K562 (cell line): Measurements from ENCODE around the gene PLXNA2. TPM values are rescaled to one million over a fixed set of nuclear protein-coding genes. Genes with fewer than 3 reads are reported as not detected.

Experiments used
- ATAC-seq: fragments of 200-7000 bp; cut with Tn5 transposase; 3 replicates; pipeline ENCODE4 v1.9.1; 2020; ENCODE audit warnings: moderate library complexity
- BruUV-seq: library from RNA; stranded (reverse); fragments of 400-500 nt; replicated peaks from 2 replicates; lab custom pipeline; 2021; lab: Mats Ljungman, UMichigan
- CTCF ChIA-PET: fragments of 300-600 bp; formaldehyde crosslinking; extraction: SDS; loops from one replicate; lab custom pipeline; 2021; ENCODE audit warnings: low intra/inter-chr PET ratio; lab: Yijun Ruan, JAX
- POLR2A ChIA-PET: fragments of 300-600, 350-650 bp; sonication (Branson Sonifier 250); formaldehyde crosslinking; extraction: SDS; loops from one replicate; lab custom pipeline; 2021; ENCODE audit warnings: antibody characterized with exemption, inconsistent platforms; lab: Yijun Ruan, JAX
- DNase-seq, 4 experiments: peaks; one replicate each; pipeline versions ENCODE4 v3.0.0 to v3.0.0-alpha.2; 2011 to 2018; ENCODE audit warnings: low spot score in 3 of 4, mixed read lengths in 3 of 4; ENCODE audit errors: extremely low read depth in 1 of 4
- FAIRE-seq: peaks from 2 replicates; lab custom pipeline; 2011; peaks lifted over from hg19 to GRCh38; lab: Jason Lieb, UNC
- H2AFZ ChIP-seq: 2 replicates; pipeline ENCODE4 v1.6.0; 2011; ENCODE audit warnings: low read depth, low read length, control low read depth, inconsistent platforms
- H3K27ac ChIP-seq: fragments of 200-600 bp; 3 replicates; pipeline ENCODE4 v1.8.0; 2011; ENCODE audit warnings: low read depth, mild to moderate bottlenecking, control low read depth, inconsistent platforms, low read length, moderate library complexity, mixed read lengths; ENCODE audit errors: extremely low read depth
- H3K27me3 ChIP-seq, 2 experiments: fragments of 300-600 bp in 1 of 2; 2 replicates in 1 of 2; 3 replicates in 1 of 2; pipeline versions ENCODE4 v1.6.0 to v1.8.0; 2011; ENCODE audit warnings: inconsistent platforms in 2 of 2, low read length in 2 of 2, mild to moderate bottlenecking in 1 of 2, mixed read lengths in 1 of 2, moderate library complexity in 1 of 2; ENCODE audit not compliant: control insufficient read depth in 2 of 2, insufficient read depth in 2 of 2
- H3K36me3 ChIP-seq: fragments of 300-600 bp; 3 replicates; pipeline ENCODE4 v1.8.0; 2011; ENCODE audit warnings: mild to moderate bottlenecking, low read length, inconsistent platforms; ENCODE audit not compliant: control insufficient read depth, insufficient read depth
- H3K4me1 ChIP-seq, 2 experiments: fragments of 200-600 bp in 1 of 2; replicated peaks in 1 of 2; 2 replicates in 1 of 2; 3 replicates in 1 of 2; pipeline versions ENCODE4 v1.5.1 to v1.8.0; 2011; ENCODE audit warnings: inconsistent platforms in 2 of 2, low read length in 2 of 2, mild to moderate bottlenecking in 1 of 2, mixed read lengths in 1 of 2, moderate library complexity in 1 of 2; ENCODE audit not compliant: control insufficient read depth in 2 of 2, insufficient read depth in 2 of 2
- H3K4me2 ChIP-seq: 2 replicates; pipeline ENCODE4 v1.6.1; 2011; ENCODE audit warnings: low read length, control low read depth, inconsistent platforms, mixed read lengths; ENCODE audit not compliant: insufficient read depth
- H3K4me3 ChIP-seq: fragments of 200-600 bp; sonication (generic), shearing (Covaris generic); 2 replicates; pipeline ENCODE4 v1.5.1; 2016; ENCODE audit warnings: control low read depth, inconsistent platforms
- H3K79me2 ChIP-seq: fragments of 200-600 bp; 3 replicates; pipeline ENCODE4 v1.8.0; 2011; ENCODE audit warnings: low read length, inconsistent platforms; ENCODE audit not compliant: control insufficient read depth, insufficient read depth
- H3K9ac ChIP-seq, 2 experiments: 2 replicates each; pipeline versions ENCODE4 v1.6.0 to v1.6.1; 2011; ENCODE audit warnings: low read depth in 2 of 2, low read length in 2 of 2, control low read depth in 1 of 2, inconsistent platforms in 1 of 2, mild to moderate bottlenecking in 1 of 2, mixed read lengths in 1 of 2; ENCODE audit not compliant: insufficient read depth in 1 of 2
- H3K9me1 ChIP-seq: one replicate; pipeline ENCODE4 v1.6.0; 2011; ENCODE audit warnings: inconsistent platforms, mild to moderate bottlenecking, low read length, moderate library complexity; ENCODE audit not compliant: control insufficient read depth, insufficient read depth
- H3K9me3 ChIP-seq: replicated peaks from 2 replicates; pipeline ENCODE4 v1.5.1; 2011; ENCODE audit warnings: low read depth, low read length, inconsistent platforms; ENCODE audit not compliant: control insufficient read depth, insufficient read depth
- H4K20me1 ChIP-seq: replicated peaks from 2 replicates; pipeline ENCODE4 v1.6.1; 2011; ENCODE audit warnings: low read length, inconsistent platforms, mixed read lengths; ENCODE audit not compliant: control insufficient read depth, insufficient read depth
- C11orf30 ChIP-seq: fragments of 450-650 bp; IDR thresholded peaks from 2 replicates; pipeline ENCODE4 v1.6.1; 2016; ENCODE audit warnings: low read depth, mild to moderate bottlenecking
- EP300 ChIP-seq: IDR thresholded peaks from 2 replicates; pipeline ENCODE4 v1.6.1; 2012; ENCODE audit warnings: low read length, improper control_type of control experiment
- HDAC8 ChIP-seq: fragments of 450-650 bp; IDR thresholded peaks from 2 replicates; pipeline ENCODE4 v1.6.1; 2016; ENCODE audit warnings: mild to moderate bottlenecking, missing genetic modification characterization, moderate library complexity, missing compliant biosample characterization
- ZNF316 ChIP-seq: fragments of 450-650 bp; IDR thresholded peaks from 2 replicates; pipeline ENCODE4 v1.6.1; 2016
- ZNF444 ChIP-seq: fragments of 250-450 bp; sonication (Bioruptor Pico); IDR thresholded peaks from 2 replicates; pipeline ENCODE4 v1.4.0; 2020; ENCODE audit warnings: mild to moderate bottlenecking, moderate library complexity
- ZNF639 ChIP-seq, 2 experiments: fragments of 200-800 bp in 1 of 2; sonication (Bioruptor generic) in 1 of 2; sonication (generic) in 1 of 2; formaldehyde crosslinking in 1 of 2; IDR thresholded peaks in 1 of 2; conservative IDR thresholded peaks in 1 of 2; 2 replicates each; pipeline versions ENCODE4 v1.5.0 to v1.6.1; 2016 to 2020; ENCODE audit warnings: missing compliant biosample characterization in 1 of 2, missing genetic modification characterization in 1 of 2, missing genetic modification reagents in 1 of 2
- WGBS: fragments of 100-300 bp; shearing (Covaris generic); methylation state at CpG from one replicate; pipeline ENCODE4 v1.1.6; 2016; ENCODE audit warnings: low coverage, mixed read lengths; ENCODE audit not compliant: insufficient coverage; ENCODE audit errors: missing lambda C conversion rate; 5-methylcytosine and 5-hydroxymethylcytosine counted together
- in situ Hi-C: fragments of 300-500 bp; cut with MboI; formaldehyde crosslinking; loops from 4 replicates; pipeline ENCODE4 v1.15.0; 2018; ENCODE audit warnings: inconsistent platforms, mixed read lengths
- intact Hi-C: fragments of 100-400 bp; cut with micrococcal nuclease; formaldehyde crosslinking; loops from 2 replicates; pipeline ENCODE4 v1.14.2; 2022
- polyA plus RNA-seq, 8 experiments: library from polyadenylated mRNA; depleted of rRNA in 4 of 8; stranded (reverse) in 5 of 8; unstranded in 3 of 8; fragments of >200 nt; fragmentation: Nextera tagmentation in 2 of 8; fragmentation: Illumina TruSeq in 1 of 8; extraction: Ambion mirVana in 2 of 8; extraction: Trizol in 1 of 8; gene quantifications; 2 replicates each; pipeline versions ENCODE4 v1.2.1 to v1.2.3, GENCODE V29; 2011 to 2014; ENCODE audit warnings: inconsistent platforms in 1 of 8, missing spikeins in 1 of 8
- total RNA-seq, 7 experiments: library from RNA; depleted of rRNA in 6 of 7; stranded (reverse); fragments of >200 nt in 6 of 7; fragmentation: Illumina TruSeq in 2 of 7; extraction: Trizol in 2 of 7; gene quantifications; 2 replicates each; pipeline versions ENCODE4 v1.2.1 to v1.2.3, GENCODE V29; 2011 to 2021; ENCODE audit warnings: low replicate concordance in 1 of 7

The PLXNA2 gene
- total and polyA plus RNA-seq, 9 of the 15 experiments (the other 6 are each of a cell fraction or from before 2014, with no cell fraction given): 0.01 to 1.3 (median 0.32) TPM

- no peak for TF ChIP-seq ZNF444 (CRISPR knock-in tag)
- TF ChIP-seq ZNF639 (CRISPR knock-in tag; conservative IDR thresholded peaks at IDR 0.05 in 1 of 2, IDR thresholded peaks at IDR 0.05 in 1 of 2): no peak
- TF ChIP-seq EP300: no peak
Observed at GRCh38 chr1:208030288-208031091, 213.7 kb downstream of the PLXNA2 start (continued).

GRCh38 chr1:208029381-208030287 is 214.6 kb downstream of the PLXNA2 start:
- FAIRE-seq (no peak), ATAC-seq (no peak), DNase-seq (no peak)
- CTCF ChIA-PET: no interaction called here
- peak; percentile 26; the same call in 1 of the 2 replicates for TF ChIP-seq ZNF316
- TF ChIP-seq HDAC8 (tag): no peak
- TF ChIP-seq C11orf30: peak; percentile 19; the same call in 1 of the 2 replicates
- in situ Hi-C loops (no loop called here), intact Hi-C loops (loop anchor here (5.0 to 10.0 kb wide), 2 partner anchors 408 to 1175 kb away; no protein-coding TSS in a partner anchor)
- H4K20me1 ChIP-seq: no peaks in the 10 kb centered on the region; the same call in 1 of the 2 replicates
- no peak overlapping the region for H3K4me2 ChIP-seq
- no peak overlapping the region for H3K4me3 ChIP-seq
- no peak overlapping the region for H2AFZ ChIP-seq
- no peak overlapping the region for H3K27ac ChIP-seq
- no TSS peak for BruUV-seq
- no peak overlapping the region for H3K9ac ChIP-seq
- H3K27me3 ChIP-seq: peaks cover 61 to 87% of the 10 kb centered on the region in 2 experiments
- H3K36me3 ChIP-seq: no peaks in the 10 kb centered on the region
- no peaks in the 10 kb centered on the region for H3K79me2 ChIP-seq
- POLR2A ChIA-PET: interaction anchor here (0.6 to 1.2 kb wide), 3 partner anchors 9 to 233 kb away, joined by 3 to 6 read pairs (median 4); no protein-coding TSS in a partner anchor
- WGBS: 0% methylated on average over 12 of the region's 13 CpGs
- H3K4me1 ChIP-seq: no peaks in the 10 kb centered on the region
- H3K9me1 ChIP-seq: no peaks in the 10 kb centered on the region
- H3K9me3 ChIP-seq: no peaks in the 10 kb centered on the region
